HG03520 (cell line): Measurements from ENCODE around the gene MATN4.

ENCODE experiments used
- ATAC-seq: cut with Tn5 transposase; IDR thresholded peaks from one replicate; pipeline ENCODE4 v1.9.1; 2021; ENCODE audit warnings: mild to moderate bottlenecking, moderate library complexity; ENCODE audit not compliant: unreplicated experiment

Gene MATN4

DNA sequence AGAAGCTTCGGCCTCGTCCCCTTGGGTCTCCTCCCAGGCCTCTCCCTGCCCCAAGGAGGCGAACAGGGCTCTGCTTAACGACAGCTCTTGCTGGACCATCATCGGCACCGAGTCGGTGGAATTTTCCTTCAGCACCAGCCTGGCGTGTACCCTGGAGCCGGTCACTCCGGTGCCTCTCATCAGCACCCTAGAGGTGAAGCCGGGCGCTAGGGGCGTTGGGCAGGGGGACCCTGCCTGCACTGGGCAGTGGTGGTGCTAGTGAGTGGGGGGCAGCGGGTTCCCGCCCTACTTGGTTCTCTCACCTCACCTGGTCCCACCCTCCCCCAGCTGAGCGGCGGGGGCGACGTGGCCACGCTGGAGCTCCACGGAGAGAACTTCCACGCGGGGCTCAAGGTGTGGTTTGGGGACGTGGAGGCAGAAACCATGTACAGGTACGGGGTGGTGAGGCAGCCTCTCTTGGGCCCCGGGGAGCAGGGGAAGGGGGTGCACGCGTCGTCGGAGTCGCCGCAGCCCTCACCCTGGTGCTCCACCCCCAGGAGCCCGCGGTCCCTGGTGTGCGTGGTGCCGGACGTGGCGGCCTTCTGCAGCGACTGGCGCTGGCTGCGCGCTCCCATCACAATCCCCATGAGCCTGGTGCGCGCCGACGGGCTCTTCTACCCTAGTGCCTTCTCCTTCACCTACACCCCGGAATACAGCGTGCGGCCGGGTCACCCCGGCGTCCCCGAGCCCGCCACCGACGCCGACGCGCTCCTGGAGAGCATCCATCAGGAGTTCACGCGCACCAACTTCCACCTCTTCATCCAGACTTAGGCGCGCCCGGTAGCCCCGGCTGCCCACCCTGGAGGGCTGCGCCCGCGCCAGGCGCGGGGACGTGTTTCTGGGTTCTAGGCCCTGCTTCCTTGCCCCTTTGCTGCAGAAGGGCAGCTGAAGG, 8.3 kb upstream of the MATN4 start:
- ATAC-seq, result no peak

DNA sequence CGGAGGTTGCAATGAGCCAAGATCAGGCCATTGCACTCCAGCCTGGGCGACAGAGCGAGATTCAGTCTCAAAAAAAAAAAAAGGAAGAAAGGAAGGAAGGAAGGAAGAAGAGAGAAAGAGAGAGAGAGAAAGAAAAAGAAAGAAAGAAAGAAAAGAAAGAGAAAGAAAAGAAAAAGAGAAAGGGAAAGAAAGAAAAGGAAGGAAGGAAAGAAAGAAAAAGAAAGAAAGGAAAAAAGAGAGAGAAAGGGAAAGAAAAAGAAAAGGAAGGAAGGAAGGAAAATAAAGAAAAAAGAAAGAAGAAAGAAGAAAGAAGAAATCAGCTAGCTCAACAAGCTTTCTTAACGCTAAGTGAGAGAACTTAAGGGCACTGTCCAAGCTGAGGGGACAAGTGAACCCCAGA, 7.6 kb upstream of the MATN4 start:
- ATAC-seq, result no peak

DNA sequence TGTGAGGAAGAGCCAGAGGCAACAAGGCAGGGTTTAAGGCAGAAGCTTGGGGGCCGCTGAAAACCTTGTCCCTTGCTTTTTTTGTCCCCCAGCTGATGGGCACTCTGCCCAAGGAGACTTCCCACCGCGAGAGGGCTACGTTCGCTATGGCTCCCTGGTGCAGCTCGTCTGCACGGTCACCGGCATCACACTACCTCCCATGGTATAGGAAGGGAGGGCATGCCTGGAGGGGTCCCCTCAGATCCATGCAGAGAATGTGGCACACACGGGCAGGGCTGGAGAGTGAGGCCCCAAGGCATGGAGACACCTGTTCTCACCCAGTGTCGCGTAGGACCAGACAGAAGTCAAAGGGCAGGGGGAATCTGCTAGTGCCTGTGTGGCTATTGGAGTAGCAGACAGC, 5.8 kb upstream of the MATN4 start:
- no peak for ATAC-seq

DNA sequence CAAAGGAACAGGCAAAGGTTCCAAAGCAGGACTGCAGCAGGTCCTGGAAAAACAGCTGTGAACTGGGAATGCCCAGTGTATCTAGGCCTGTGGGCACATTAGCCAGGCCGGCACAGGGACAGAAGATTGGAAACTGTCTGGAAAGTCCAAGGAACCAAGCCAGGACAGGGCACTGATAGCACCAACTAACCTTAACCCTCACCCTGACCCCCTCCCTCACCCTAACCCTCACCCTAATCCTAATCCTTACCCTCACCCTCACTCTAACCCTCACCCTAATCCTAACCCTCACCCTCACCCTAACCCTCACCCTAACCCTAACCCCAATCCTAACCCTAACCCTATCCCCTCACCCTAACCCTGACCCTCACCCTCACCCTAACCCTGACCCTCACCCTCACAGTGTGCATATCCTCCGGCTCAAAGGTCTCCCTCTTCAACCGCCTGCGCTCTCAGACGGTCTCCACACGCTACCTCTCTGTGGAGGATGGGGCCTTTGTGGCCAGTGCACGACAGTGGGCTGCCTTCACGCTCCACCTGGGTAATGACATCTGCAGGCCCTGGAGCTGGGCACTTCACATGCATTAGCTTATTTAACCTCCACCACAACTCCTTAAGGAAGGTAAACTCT, 5.1 kb upstream of the MATN4 start:
- ATAC-seq, result no peak

DNA sequence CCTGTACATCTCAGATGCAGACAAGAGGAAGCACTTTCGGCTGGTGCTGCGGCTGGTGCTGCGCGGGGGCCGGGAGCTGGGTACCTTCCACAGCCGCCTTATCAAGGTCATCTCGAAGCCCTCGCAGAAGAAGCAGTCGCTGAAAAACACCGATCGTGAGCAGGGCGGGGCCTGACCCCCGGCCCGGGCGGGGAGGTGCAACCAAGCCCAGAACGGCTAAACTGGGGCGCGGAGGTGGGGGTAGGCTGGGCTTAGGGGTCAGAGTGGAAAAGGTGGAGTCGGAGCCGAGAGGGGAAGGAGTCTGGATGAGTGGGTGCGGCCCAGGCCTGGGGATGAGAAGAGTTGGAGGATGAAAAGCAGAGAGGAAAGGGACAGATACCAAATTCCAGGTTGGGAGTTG, 4.1 kb upstream of the MATN4 start:
- no peak for ATAC-seq

DNA sequence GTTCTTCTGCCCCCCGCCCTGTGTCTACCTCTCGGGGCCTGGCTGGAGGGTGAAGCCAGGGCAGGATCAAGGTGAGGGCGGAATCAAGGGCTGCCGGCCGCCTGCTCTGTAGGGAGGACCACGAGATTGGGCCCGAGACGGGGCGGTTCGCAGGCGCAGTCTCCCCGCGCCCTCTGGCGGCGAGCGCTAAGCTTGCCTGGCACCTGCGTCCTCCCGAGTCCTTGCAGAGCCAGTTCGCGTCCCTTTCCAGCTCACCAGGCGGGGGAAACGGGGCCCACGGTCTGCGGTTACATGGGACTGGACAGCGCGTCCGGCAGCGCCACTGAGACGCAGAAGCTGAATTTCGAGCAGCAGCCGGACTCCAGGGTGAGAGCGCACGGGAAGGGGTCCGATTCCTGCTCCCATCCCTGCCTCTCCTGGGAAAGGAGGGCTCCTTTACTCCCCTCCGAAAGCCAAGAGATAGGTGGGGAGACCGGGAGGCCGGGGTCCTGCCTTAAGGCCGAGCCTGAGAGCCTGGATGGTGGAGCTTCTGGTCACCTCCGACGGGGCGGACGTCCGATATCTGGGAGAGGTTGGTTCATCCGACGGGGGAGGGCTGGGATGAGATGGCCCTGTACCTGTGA, 3.6 kb upstream of the MATN4 start:
- ATAC-seq, result no peak

DNA sequence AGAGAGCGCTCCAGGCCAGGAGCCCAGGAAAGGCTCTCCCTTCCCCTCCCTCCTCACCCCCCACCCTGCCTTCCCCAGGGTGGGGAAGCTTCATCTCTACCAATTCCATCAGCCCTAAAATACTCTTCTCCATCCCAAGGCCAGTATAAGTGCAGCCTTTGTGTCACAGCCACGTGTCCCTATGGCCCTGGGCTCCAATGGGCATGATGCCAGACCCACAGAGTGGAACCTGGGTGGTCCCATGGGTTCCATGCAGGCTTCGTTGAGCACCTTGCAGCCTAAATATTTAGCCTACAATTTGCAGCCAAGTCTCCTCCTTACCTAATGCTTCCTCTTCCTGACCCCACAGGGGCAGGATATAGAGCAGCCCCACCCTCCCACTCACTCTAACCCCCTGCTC, 976 bp upstream of the MATN4 start:
- no peak for ATAC-seq

DNA sequence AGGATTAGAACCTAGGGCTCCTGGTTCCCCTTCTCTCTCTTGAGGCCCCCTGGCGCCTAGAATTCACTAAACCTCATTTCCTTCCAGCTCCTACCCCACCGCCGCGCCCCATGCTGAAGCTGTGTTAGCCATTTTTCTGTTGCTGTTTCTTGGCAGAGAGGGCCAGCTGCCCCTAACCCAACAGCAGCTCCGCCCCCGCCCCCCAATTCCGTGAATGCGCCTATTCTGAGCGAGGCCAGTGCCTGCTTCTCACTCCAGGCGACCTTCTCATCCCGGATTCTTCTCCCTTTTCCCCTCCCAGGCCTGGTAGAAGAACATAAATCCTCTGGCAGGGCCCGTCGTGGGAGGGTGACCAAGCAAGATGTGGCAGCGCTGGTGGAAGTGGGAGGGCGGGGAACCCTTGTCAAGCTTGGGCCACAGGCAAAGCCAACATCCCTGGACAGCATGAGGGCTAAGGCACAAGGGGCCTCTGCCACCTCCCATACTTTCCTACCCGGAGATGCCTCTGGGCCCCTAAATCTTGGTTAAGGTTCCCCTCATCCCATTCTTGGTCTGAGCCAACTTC, 941 bp downstream of the MATN4 start:
- no peak for ATAC-seq

DNA sequence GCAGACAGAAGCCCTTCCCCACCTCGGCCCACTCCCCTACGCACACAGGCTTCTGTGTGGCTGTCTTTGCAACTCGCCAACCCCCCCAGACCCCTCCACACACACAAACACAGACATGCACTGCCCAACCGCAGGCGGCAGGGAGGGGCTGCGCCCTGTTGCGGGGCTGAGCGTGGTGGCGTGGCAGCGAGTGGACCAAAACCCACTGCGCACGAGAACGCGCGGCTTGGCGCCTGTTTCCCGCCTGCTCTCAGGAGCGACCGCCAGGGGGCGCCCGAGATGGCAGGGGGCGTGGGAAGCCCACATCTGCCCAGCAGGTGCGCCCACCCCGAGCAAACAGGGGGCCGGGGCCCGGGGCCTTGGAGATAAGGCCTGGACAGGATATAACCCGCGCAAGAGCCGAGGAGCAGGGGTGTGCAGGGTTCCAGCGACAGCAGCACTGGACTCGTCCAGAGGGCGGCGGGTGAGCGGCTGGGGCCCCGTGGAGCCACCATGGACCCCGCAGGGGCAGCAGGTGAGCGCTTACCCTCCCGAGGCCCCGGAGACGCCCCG, 1.6 kb downstream of the MATN4 start, which contains the start of gene RBPJL:
Gene RBPJL, plus strand, starts transcription at position 410 of the 552 bp plus-strand sequence. Its CDS starts 83 bp downstream, at position 493.
- ATAC-seq, result no peak

DNA sequence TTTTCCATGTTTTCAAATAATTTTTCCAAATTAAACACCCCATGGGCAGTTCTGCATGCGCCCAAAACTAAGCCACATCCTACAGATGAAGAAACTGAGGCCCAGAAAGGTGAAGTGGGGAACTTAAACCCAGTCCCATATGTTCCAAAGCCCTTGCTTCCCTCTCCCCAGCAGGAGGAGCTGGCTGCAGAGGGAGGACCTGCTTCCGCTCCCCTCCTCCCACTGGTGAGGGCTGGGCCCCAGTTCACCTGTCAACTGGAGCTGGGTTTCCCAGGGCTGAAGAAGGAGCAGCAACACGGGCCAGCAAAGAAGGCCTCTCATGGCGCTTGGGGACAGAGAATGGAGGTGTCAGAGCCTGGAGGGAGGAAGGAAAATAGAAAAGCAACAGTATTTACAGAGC, 2.8 kb downstream of the MATN4 start:
- ATAC-seq, result no peak

DNA sequence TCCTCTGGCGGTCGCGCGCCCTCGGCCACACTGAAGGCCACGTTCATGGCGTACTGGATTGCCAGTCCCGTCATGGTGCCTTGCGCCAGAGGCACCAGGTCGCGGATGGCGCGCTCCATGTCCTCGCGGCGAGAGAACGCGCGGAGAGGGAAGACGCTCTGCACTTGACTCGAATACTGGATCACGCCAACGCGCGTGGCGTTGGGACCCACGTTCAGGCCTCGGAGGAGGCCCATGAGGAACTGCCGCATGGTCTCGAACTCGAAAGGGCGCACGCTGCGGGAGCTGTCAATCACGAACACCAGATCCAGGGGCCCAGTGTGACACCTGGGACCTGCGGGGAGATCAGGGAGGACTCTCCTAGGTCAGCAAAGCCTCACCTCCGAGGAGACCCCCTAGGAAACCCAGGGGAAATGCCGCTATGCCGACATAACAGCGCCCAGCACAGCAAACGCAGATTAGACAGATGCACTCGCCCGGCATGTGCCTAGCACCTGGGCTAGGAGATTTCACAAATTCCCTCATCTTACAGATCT, 3.6 kb downstream of the MATN4 start:
- no peak for ATAC-seq

DNA sequence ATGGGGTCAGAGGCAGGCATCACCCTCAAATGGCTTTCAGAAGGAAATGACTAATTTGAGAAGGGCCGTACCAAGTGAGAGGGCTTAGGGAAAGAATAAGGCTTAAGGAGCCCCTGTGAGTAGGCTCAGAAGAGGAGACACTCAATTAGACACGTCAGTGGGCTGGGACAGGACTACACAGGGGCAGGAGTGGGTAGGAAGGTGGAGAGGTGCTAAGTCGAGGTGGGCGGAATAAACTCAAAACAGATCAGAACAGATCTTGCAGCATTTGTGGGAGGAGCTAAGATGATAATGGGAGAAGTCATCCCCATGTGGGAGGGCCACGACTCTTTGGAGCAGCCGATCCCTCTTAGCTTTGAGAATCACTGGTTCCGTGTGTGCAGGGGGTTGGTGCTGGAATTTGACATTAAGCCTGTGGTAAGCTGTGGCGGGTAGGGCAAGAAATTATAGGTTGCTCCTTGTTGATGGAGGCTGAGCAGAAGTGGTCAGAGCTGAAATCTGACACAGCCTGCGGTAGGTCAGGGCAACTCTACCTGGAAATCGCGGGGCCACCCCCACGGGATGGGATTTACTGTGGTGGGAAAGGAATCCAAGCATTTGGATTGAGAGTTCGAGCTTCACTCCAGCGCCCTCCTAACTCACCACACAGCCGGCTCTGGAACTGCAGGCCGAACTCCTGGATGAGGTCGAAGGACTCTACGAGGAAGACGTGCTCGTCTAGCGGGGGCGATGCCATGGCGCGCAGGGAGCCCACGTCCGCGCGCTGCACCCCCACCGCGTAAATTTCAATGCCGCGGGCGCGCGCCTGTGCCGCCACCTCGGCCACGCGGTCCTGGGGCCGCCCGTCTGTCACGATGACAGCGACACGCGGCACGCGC, 4.3 kb downstream of the MATN4 start:
- no peak for ATAC-seq

DNA sequence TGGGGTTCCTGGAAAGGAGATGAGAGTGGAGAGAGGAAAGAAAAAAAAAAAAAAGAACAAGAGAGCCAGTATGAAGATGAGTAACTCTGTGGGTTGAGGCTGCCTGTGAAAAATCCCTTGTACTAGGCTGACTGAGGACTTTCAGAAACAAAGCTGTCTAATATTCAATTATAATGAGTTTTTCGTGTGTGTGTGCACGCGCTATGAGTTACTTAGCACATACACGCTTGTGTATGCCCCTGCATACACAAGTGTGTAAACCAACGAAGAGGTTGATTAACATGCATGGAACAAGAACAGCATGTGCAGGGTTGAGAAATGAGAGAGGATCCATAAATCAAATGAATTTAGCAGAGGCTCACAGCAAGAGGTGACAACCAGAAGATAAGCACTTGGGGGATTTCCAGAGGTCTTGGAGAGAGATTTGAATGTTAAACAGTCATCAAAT, 6.3 kb downstream of the MATN4 start:
- no peak for ATAC-seq

DNA sequence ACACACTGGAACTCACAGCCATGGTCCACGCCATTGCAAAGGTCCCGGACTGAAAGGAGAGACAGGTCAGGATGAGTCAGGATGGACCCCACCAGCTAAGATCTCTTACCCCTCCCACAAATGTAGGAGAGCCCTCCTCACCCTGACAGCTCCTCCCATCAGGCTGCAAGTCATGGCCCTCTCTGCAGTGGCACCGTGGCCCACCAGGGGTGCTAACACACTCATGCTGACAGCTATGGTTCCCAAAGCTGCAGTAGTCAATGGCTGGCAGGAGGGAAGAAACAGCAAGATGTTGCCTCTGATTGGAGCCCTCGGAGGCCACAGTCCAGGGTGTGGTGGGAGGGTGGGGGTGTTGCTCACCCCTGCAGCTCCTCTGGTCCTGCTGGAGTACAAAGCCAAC, 7.1 kb downstream of the MATN4 start:
- no peak for ATAC-seq

DNA sequence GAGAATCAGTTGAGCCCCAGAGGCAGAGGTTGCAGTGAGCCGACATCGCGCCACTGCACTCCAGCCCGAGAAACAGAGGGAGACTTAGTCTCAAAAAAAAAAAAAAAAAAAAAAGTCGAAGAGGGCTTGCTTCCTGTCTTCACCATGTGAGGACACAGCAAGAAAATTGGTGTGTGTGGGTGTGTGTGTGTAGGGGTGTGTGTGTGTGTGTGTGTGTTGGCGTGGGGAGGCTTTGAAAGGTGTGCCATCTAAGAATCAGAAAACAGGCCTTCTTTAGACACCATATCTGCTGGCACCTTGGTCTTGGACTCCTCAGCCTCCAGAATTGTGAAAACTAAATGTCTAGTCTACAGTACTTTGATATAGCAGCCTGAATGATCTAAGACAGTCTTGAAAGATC, 8.3 kb downstream of the MATN4 start:
- ATAC-seq, result no peak

DNA sequence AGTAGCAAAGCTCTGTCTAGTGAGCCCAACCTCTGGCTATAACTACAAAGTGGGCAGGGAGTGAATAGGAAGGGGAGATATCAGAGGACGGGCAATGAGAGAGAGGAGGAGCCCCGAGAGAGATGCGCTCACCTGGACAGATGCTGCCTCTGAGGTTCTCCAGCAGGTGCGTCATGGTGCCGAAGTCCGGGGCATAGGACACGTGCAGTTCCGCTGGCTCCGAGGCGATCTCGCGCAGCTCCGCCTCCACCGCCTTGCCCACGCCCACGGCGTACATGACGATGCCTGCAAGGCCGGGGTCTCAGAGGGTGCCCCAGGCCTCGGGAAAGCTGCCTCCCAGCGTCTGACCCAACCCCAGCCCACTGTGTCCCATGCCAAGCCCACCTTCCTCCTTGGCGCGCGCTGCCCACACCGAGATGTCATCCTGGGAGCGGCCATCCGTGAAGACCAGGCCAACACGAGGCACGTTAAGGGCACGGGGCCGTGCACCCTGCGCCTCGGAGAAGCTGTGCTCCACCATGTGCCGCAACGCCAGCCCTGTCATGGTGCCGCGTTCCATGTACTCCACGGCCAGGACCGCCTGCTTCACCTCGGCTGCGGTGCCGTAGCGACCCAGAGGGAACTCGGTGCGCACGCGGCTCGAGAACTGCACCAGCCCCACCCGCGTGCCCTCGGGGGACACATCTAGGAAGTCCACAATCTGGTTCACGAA, 10.2 kb downstream of the MATN4 start:
- no peak for ATAC-seq

DNA sequence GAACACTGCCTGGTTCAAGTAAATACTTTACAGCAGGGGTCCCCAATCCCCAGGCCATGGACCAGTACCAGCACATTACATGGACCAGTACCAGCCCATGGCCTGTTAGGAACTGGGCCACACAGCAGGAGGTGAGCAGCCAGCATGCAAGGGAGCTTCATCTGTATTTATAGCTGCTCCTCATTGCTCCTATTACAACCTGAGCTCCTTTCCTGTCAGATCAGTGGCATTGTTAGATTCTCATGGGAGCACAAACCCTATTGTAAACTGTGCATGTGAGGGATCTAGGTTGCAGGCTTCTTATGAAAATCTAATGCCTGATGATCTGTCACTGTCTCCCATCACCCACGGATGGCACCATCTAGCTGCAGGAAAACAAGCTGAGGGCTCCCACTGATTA, 13.4 kb downstream of the MATN4 start:
- no peak for ATAC-seq

DNA sequence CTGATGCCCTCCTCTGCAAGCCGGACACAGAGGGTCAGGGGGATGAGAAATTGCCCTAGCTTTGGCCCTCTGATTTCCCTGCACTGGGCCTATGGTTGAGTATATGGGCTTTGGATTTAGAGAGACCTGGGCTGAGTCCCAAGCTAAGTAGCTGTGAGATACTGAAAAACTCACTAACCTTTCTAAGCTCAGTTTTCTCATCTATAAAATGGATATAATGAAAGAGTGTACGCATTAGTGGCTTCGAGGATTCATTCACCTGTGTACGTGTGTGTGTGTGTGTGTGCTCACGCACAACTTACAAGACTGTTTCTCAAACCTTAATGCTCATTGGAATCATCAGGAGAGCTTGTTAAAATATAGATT, 14.1 kb downstream of the MATN4 start:
- ATAC-seq, result no peak
